OCI-LY1 (cell line): ENCODE data around the gene CNTNAP2.

Experiments
- CTCF ChIP-seq: fragments of 200-600 bp; sonication (generic), shearing (Covaris generic); IDR thresholded peaks from 2 replicates; pipeline ENCODE4 v1.5.1; 2017; ENCODE audit warnings: mild to moderate bottlenecking, antibody characterized with exemption, low read length, moderate library complexity, mixed read lengths
- EZH2 ChIP-seq: fragments of 200-600 bp; sonication (generic), shearing (Covaris generic); IDR thresholded peaks from 2 replicates; pipeline ENCODE4 v1.8.0; 2017; ENCODE audit warnings: borderline replicate concordance, mixed run types, mild to moderate bottlenecking, antibody characterized with exemption, low read length, moderate library complexity, mixed read lengths

DNA sequence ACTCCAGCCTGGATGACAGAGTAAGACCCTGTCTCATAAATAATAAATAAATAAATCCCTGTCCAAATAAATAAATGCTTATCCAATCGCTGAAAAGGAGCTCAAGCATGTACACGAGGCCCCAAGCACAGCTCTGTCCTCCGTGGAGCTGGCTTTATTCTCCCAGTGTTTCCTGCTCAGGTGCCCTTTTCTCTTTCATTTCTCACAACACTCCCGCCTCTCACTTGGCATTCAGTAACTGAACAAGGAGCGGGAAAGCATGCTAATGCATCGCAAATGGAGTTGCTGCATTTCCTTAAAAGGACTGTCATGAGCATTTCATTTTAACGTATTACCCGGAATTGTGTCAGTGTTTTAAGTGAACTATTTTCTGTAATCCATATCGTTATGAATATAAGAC is 2263.1 kb downstream of the CNTNAP2 start:
- TF ChIP-seq CTCF: no peak
- no peak for TF ChIP-seq EZH2
